Neural cell (in vitro differentiated cells): ENCODE results near the gene MYOM1.

Experiments used
- EP300 ChIP-seq: fragments of 450-650 bp; conservative IDR thresholded peaks from 2 replicates; pipeline ENCODE4 v1.6.1; 2014; ENCODE audit warnings: antibody characterized with exemption, mild to moderate bottlenecking, moderate library complexity; ENCODE audit not compliant: poor library complexity, severe bottlenecking
- EZH2 ChIP-seq: fragments of 200-600, 300-800 bp; shearing (Covaris generic), sonication (generic); IDR thresholded peaks from 2 replicates; pipeline ENCODE4 v1.6.1; 2014; ENCODE audit warnings: antibody characterized with exemption, low read length, borderline replicate concordance, mild to moderate bottlenecking; ENCODE audit not compliant: insufficient read depth, poor library complexity, severe bottlenecking
- POLR2AphosphoS5 ChIP-seq: IDR thresholded peaks from 2 replicates; pipeline ENCODE4 v1.6.1; 2012
- RAD21 ChIP-seq: fragments of 450-650 bp; conservative IDR thresholded peaks from 2 replicates; pipeline ENCODE4 v1.6.1; 2014; ENCODE audit warnings: antibody characterized with exemption, mild to moderate bottlenecking, moderate library complexity
- TAF1 ChIP-seq: IDR thresholded peaks from 2 replicates; pipeline ENCODE4 v1.6.1; 2012; ENCODE audit warnings: low read depth
- TF ChIP-seq, protein P1 (sequence below): fragments of 450-650 bp; IDR thresholded peaks from 2 replicates; pipeline ENCODE4 v1.5.1; 2014; ENCODE audit warnings: antibody characterized with exemption, mild to moderate bottlenecking, moderate library complexity; ENCODE audit not compliant: poor library complexity, severe bottlenecking
- TF ChIP-seq, protein P2 (sequence below): IDR thresholded peaks from 2 replicates; pipeline ENCODE4 v1.6.1; 2012; ENCODE audit warnings: borderline replicate concordance

DNA sequence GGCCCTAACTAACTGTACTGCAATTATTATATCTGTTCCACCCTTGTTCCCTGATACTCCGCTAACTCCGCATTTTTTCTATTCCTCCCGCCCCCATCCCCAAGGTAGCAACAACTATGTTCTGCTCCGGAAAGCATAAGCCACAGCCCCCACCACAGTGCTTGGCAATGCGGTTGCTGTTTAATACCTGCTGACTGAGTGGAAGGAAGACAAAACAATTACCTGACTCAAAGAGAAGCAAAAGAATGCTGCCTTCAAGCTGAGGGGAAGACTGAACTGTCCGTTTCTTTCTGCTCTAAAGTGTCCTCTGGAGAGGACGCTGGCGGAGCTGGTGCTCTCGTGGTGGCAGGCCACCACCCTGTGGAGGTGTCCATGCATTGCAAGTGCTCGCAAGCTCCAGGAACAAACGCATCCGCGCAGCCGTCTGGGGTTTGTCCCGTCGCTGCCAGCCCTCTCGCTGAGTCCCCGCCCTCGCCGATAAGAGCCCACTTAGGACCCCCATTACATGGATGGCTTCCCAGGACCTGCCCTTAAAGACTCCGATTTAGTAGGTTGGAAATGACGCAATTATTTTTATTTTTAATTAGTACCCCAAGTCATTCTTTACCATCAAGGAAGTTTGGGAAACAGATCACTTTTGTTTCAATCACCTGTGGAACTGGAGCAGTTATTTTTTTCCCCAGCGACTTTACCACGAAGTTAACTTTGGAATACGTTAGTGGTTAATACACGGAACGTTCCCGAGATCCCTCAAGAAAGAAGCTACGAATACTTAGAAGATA, 26.3 kb upstream of the MYOM1 start:
- no peak for TF ChIP-seq EZH2
- TF ChIP-seq, protein P1, sequence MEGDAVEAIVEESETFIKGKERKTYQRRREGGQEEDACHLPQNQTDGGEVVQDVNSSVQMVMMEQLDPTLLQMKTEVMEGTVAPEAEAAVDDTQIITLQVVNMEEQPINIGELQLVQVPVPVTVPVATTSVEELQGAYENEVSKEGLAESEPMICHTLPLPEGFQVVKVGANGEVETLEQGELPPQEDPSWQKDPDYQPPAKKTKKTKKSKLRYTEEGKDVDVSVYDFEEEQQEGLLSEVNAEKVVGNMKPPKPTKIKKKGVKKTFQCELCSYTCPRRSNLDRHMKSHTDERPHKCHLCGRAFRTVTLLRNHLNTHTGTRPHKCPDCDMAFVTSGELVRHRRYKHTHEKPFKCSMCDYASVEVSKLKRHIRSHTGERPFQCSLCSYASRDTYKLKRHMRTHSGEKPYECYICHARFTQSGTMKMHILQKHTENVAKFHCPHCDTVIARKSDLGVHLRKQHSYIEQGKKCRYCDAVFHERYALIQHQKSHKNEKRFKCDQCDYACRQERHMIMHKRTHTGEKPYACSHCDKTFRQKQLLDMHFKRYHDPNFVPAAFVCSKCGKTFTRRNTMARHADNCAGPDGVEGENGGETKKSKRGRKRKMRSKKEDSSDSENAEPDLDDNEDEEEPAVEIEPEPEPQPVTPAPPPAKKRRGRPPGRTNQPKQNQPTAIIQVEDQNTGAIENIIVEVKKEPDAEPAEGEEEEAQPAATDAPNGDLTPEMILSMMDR, result peak; percentile 78
- TF ChIP-seq POLR2AphosphoS5, result no peak
- no peak for TF ChIP-seq EP300
- TF ChIP-seq RAD21, result peak; percentile 86
- TF ChIP-seq, protein P2, sequence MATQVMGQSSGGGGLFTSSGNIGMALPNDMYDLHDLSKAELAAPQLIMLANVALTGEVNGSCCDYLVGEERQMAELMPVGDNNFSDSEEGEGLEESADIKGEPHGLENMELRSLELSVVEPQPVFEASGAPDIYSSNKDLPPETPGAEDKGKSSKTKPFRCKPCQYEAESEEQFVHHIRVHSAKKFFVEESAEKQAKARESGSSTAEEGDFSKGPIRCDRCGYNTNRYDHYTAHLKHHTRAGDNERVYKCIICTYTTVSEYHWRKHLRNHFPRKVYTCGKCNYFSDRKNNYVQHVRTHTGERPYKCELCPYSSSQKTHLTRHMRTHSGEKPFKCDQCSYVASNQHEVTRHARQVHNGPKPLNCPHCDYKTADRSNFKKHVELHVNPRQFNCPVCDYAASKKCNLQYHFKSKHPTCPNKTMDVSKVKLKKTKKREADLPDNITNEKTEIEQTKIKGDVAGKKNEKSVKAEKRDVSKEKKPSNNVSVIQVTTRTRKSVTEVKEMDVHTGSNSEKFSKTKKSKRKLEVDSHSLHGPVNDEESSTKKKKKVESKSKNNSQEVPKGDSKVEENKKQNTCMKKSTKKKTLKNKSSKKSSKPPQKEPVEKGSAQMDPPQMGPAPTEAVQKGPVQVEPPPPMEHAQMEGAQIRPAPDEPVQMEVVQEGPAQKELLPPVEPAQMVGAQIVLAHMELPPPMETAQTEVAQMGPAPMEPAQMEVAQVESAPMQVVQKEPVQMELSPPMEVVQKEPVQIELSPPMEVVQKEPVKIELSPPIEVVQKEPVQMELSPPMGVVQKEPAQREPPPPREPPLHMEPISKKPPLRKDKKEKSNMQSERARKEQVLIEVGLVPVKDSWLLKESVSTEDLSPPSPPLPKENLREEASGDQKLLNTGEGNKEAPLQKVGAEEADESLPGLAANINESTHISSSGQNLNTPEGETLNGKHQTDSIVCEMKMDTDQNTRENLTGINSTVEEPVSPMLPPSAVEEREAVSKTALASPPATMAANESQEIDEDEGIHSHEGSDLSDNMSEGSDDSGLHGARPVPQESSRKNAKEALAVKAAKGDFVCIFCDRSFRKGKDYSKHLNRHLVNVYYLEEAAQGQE, result no peak
- no peak for TF ChIP-seq TAF1
